HG02759 (cell line): Measurements from ENCODE around the gene OR7A10.
"Not testable (repeated sequence)": the region's sequence is repeated elsewhere in the genome, so short reads cannot be mapped to it uniquely, and the experiment has no call there.

Source experiments
- ATAC-seq: cut with Tn5 transposase; IDR thresholded peaks from one replicate; pipeline ENCODE4 v1.9.1; 2021; ENCODE audit warnings: mild to moderate bottlenecking, moderate library complexity; ENCODE audit not compliant: unreplicated experiment

The OR7A10 gene

DNA sequence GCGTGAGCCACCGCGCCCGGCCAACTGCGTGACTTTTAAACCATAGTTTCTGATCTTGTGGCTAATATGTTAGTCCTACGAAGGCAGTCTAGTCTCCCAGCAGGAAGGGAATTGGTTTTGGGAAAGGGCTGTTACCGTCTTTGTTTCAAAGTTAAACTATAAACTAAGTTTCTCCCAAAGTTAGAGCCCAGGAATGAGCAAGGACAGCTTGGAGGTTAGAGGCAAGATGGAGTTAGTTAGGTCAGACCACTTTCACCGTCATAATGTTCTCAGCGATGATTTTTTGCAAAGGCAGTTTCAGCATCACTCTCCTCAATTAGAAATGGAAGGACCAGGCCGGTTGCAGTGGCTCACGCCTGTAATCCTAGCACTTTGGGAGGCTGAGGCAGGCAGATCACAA is 52.7 kb downstream of the OR7A10 start:
- ATAC-seq = no peak

DNA sequence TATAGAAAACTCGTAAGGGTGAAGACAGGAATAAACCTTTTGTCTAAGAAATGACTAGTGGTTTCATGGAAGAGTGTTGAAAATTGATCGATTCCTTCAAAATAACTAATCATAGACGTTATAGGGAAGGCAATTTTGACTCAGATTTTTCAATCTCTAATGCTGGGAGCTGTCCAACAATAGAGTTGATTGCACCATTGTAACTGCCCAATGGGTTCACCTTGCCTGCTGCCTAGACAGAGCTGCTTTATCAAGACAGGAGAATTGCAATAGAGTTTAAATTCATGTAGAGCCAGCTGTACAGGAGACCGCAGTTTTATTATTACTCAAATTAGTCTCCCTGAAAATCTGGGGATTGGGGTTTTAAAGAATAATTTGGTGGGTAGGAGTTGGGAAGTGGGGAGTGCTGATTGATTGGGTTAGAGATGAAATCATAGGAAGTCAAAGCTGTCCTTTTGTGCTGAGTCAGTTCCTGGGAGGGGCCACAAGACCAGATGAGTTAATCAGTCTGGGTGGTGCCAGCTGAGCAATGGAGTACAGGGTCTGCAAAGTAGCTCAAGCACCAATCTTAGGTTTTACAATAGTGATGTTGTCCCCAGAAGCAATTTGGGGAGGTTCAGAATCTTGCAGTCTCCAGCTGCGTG is 53.5 kb downstream of the OR7A10 start:
- no peak for ATAC-seq

DNA sequence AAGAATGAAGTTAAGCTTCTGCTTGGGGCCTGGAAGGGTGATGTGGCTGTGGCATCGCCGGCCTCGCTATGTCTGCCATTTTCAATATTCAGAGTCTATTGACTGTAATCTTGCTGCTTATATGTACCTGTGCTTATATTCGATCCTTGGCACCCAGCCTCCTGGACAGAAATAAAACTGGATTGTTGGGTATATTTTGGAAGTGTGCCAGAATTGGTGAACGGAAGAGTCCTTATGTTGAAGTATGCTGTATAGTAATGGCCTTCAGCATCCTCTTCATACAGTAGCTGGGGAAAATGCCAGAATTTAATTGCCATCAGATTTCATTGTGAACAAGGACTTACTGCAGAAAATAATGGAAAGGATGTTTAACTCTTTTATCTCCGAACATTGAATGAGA is 56.5 kb downstream of the OR7A10 start:
- not testable (repeated sequence) for ATAC-seq
